Dendritic cell treated with granulocyte-macrophage colony-stimulating factor and Interleukin-4, amounts not matched to agents 40 ng/mL and 50 ng/mL, for 4 days (primary cell): Measurements from ENCODE around the gene EPHB6.

Source experiments
- H3K27ac Mint-ChIP-seq: one replicate; pipeline ENCODE4 v1.8.0; 2022; ENCODE audit warnings: mild to moderate bottlenecking, mixed read lengths
- H3K27me3 Mint-ChIP-seq: one replicate; pipeline ENCODE4 v1.8.0; 2022; ENCODE audit warnings: mild to moderate bottlenecking, mixed read lengths
- H3K36me3 Mint-ChIP-seq: one replicate; pipeline ENCODE4 v1.8.0; 2022; ENCODE audit warnings: low read depth, mixed read lengths
- H3K4me1 Mint-ChIP-seq: one replicate; pipeline ENCODE4 v1.8.0; 2022; ENCODE audit warnings: low read depth, mixed read lengths
- H3K4me3 Mint-ChIP-seq: one replicate; pipeline ENCODE4 v1.8.0; 2022; ENCODE audit warnings: mild to moderate bottlenecking, moderate library complexity, mixed read lengths
- H3K9me3 Mint-ChIP-seq: one replicate; pipeline ENCODE4 v1.8.0; 2022; ENCODE audit warnings: mixed read lengths
- intact Hi-C: fragments of 100-400 bp; cut with micrococcal nuclease; formaldehyde crosslinking; loops from one replicate; pipeline ENCODE4 v1.15.0; 2022

The EPHB6 gene

DNA sequence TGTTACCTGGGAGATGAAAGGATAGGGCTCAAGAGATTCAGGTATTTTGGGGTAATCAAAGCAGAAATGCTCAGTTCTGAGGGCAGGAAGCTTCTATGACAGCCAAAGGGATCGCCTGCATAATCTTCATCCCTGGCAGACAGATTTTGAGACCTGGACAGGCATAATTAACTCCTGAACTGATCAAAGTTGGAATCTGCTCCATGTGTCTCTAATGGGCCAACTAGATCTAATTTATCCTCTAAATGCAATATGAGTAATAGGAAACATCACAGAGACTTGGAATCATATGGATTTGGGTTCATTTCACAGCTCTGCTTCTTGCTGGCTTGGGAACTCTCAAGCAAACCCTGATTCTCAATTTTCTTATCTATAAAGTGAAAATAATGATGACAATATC lies 41.2 kb upstream of the EPHB6 start:
- Mint-ChIP-seq H3K9me3 (no peaks in the 10 kb centered on the region), H3K27ac (no peak overlapping the region), H3K4me1 (no peaks in the 10 kb centered on the region), H3K27me3 (peaks cover 19% of the 10 kb centered on the region), H3K4me3 (no peak overlapping the region), H3K36me3 (no peaks in the 10 kb centered on the region)
- intact Hi-C loops = loop anchor here (5.0 to 10.0 kb wide), 2 partner anchors 161 to 279 kb away; no protein-coding TSS in a partner anchor

DNA sequence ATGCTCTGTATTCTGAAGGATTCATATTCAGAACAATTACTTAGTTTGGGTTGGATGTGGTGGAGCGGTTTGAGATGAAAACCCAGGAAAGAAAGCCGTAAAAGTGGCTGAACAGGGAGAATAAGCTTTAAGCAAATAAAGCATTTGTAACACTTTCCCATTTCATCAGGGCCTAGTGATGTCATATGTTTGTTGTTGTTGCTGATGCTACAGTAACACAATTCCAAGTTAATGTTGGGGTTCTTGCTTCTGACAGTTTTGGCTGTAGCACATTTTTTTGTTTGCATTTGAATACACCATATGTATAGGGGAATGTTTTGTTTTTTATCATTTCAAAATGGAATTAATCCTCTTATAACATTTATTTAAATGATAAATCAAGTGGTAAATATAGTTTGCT lies 40.4 kb upstream of the EPHB6 start:
- H3K4me1 Mint-ChIP-seq = no peaks in the 10 kb centered on the region
- H3K4me3 Mint-ChIP-seq = no peak overlapping the region
- no peaks in the 10 kb centered on the region for H3K36me3 Mint-ChIP-seq
- intact Hi-C loops = loop anchor here (5.0 to 10.0 kb wide), 2 partner anchors 162 to 280 kb away; no protein-coding TSS in a partner anchor
- H3K9me3 Mint-ChIP-seq = no peaks in the 10 kb centered on the region
- H3K27me3 Mint-ChIP-seq = peaks cover 12% of the 10 kb centered on the region
- H3K27ac Mint-ChIP-seq = no peak overlapping the region

DNA sequence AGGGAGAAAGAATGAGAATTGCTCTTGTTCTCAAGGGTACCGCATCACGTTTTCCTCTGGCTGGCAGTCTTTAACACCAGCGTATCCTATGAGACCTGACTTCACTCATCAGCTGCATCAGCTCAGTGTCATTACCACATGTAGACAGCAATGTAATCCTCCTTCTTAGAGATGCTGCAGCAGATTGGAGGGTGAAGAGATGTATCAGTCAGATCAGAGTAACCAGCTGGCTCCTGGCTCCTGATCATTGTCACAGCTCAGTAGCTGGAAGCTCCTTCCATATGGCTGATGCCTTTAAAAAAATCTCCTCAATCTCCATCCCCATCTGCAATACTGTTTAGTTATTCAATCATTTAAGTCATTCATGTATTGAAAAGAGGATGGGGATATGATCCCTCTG lies 39.7 kb upstream of the EPHB6 start:
- H3K4me3 Mint-ChIP-seq = no peak overlapping the region
- H3K27ac Mint-ChIP-seq = no peak overlapping the region
- no peaks in the 10 kb centered on the region for H3K9me3 Mint-ChIP-seq
- intact Hi-C loops = loop anchor here (10.0 kb wide), 1 partner anchor 280 kb away; no protein-coding TSS in a partner anchor
- H3K4me1 Mint-ChIP-seq = no peaks in the 10 kb centered on the region
- peaks cover 10% of the 10 kb centered on the region for H3K27me3 Mint-ChIP-seq
- H3K36me3 Mint-ChIP-seq = no peaks in the 10 kb centered on the region

DNA sequence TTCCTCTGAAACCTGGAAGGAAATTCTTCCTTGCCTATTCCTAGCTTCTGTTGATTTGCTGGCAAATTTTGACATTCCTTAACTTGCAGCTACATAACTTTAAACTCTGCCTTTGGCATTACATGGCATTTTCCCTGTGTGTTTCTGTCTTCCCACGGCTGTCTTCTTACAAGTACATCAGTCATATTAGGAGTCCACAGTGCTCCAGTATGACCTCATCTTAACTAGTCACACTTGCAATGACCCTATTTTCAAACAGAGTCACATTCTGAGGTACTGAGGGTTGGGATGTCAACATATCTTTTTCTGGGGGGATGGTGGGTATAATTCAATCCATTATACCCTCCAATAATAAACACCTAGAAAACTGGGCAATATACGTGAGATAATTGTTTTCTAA lies 37.4 kb upstream of the EPHB6 start:
- Mint-ChIP-seq H3K27me3 (peaks cover 10% of the 10 kb centered on the region), H3K36me3 (no peaks in the 10 kb centered on the region), H3K4me3 (no peak overlapping the region), H3K4me1 (no peaks in the 10 kb centered on the region), H3K9me3 (no peaks in the 10 kb centered on the region), H3K27ac (no peak overlapping the region)
- intact Hi-C loops = loop anchor here (10.0 kb wide), 1 partner anchor 283 kb away; no protein-coding TSS in a partner anchor

DNA sequence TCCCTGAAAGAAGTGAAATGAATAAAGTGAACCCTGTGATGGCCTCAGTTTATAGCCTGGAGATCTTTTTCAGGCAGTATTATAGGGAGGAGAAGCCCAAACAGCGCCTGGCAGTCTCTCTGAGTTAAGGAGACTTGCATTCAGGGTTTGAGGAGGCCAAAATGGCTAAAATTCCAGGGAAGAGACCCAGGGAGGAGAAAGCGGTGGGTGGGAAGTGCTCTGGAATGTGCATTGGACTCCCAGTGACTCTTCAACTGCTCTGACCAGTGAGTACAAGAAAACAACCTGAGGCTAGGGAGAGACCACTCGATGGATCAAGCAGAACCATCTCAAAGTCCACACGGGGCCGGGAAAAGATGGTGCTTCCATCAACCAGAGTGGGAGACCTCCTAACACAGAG lies 35.3 kb upstream of the EPHB6 start:
- Mint-ChIP-seq H3K36me3 (no peaks in the 10 kb centered on the region), H3K4me3 (no peak overlapping the region), H3K4me1 (no peaks in the 10 kb centered on the region), H3K27me3 (peaks cover 7% of the 10 kb centered on the region), H3K9me3 (no peaks in the 10 kb centered on the region), H3K27ac (no peak overlapping the region)
- intact Hi-C loops = loop anchor here (10.0 kb wide), 1 partner anchor 285 kb away; no protein-coding TSS in a partner anchor

DNA sequence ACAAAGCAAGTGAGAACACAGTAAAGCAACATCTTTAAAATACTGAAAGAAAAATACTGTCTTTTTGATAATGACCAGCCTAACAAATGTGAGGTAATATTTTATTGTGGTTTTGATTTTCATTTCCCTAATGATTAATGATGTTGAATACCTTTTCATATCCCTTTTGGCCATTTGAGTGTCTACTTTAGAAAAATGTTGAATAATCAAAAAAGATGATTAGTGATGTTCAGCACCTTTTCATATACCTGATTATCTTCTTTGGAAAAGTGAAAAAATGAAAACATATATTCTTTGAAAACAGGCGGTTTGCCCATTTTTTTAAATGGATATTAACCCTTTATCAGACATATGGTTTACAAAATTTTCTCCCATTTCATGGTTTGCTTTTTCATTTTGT lies 32.2 kb upstream of the EPHB6 start:
- H3K36me3 Mint-ChIP-seq = no peaks in the 10 kb centered on the region
- H3K4me3 Mint-ChIP-seq = no peak overlapping the region
- intact Hi-C loops = no loop called here
- H3K9me3 Mint-ChIP-seq = no peaks in the 10 kb centered on the region
- H3K27ac Mint-ChIP-seq = no peak overlapping the region
- H3K27me3 Mint-ChIP-seq = peaks cover 2% of the 10 kb centered on the region
- H3K4me1 Mint-ChIP-seq = no peaks in the 10 kb centered on the region

DNA sequence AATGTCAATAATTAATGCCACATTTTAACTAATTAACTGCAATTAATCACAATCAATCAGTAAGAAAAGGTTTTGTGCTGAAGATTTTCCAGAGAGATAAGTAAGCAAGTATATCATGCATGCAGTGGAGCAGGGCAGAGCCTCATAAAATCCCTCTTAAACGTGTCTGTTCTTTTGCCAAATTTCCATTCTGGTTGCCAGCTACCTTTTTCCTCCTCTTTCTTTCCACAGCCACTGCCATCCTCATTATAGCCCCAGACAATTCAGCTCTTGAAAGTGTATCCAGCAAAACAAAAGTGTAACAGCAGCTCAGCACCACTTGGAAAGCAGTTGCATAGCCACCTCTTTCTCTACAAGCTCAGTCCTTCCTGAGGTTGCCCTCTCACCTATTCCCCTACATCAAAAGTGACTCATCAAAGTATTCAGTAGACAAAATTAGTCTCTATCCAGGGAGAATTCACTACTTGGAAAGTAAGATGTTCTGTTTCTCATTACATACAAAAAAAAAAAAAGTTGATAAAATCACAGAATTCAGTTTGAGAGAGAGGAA lies 26.9 kb upstream of the EPHB6 start:
- no peaks in the 10 kb centered on the region for H3K36me3 Mint-ChIP-seq
- intact Hi-C loops = no loop called here
- peaks cover 8% of the 10 kb centered on the region for H3K4me1 Mint-ChIP-seq
- no peak overlapping the region for H3K27ac Mint-ChIP-seq
- H3K9me3 Mint-ChIP-seq = no peaks in the 10 kb centered on the region
- no peaks in the 10 kb centered on the region for H3K27me3 Mint-ChIP-seq
- no peak overlapping the region for H3K4me3 Mint-ChIP-seq

DNA sequence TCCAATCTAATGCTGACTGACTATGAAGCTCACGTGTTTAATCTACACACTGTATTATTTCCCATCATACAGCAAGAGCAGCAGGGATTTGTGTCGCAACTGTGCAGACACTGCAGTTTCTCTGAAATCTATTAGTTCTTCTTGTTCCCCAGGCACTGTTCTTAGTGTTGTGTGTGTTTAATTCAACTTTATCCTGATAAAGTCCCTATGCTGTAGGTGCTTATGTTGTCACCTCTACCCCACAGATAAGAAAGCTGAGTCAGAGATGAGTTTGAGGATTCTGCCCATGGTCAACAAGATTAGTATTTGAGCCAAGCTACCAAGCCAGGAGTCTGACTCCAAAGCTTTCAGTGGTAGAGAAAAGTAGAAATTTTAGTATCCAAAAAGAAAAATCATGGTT lies 22.5 kb upstream of the EPHB6 start:
- Mint-ChIP-seq H3K4me1 (peaks cover 13% of the 10 kb centered on the region), H3K4me3 (no peak overlapping the region), H3K27me3 (no peaks in the 10 kb centered on the region), H3K9me3 (no peaks in the 10 kb centered on the region), H3K27ac (no peak overlapping the region), H3K36me3 (no peaks in the 10 kb centered on the region)
- intact Hi-C loops = no loop called here

DNA sequence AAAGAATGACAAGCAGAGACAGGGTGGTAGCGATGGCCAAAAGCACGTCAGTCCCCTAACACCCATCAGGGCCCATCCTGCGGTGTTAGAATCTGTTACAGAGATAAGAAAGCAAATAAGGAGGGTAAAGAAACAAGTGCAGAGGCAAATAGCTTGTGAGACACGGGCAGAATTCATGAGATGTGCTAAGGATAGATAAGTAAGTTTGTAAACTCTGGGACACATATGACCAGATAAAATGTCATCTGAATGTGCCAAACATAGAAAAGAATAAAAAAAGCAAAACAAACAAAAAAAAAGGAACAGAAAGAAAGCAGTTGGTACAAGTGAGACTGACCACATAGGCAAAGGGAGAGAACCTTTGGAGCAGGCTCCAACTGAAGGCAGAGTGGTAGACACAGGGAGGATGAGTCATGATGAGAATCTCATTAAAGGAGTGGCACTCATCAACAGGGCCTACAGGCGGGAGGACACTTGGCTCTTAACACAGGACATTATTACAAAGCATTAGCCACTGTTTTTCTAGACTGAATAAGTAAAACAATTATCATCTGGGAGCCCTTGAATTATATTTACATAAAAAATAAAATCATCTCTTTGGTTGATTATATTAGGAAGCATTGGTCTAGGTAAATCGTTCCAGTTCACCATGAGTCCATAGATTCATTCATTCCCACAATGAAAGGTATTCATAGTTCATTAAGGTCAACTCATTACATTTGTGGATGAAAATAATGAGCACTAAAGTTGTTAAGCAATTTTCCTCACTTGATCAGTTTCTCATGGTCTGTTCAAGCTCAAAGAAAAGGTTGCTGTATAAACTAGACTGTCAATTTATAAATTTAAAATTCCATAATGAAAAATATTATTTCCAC lies 21.5 kb upstream of the EPHB6 start:
- no peaks in the 10 kb centered on the region for H3K27me3 Mint-ChIP-seq
- no peaks in the 10 kb centered on the region for H3K9me3 Mint-ChIP-seq
- H3K4me1 Mint-ChIP-seq = peaks cover 13% of the 10 kb centered on the region
- intact Hi-C loops = no loop called here
- H3K36me3 Mint-ChIP-seq = no peaks in the 10 kb centered on the region
- H3K4me3 Mint-ChIP-seq = no peak overlapping the region
- peak overlapping the region; percentile 4 for H3K27ac Mint-ChIP-seq

DNA sequence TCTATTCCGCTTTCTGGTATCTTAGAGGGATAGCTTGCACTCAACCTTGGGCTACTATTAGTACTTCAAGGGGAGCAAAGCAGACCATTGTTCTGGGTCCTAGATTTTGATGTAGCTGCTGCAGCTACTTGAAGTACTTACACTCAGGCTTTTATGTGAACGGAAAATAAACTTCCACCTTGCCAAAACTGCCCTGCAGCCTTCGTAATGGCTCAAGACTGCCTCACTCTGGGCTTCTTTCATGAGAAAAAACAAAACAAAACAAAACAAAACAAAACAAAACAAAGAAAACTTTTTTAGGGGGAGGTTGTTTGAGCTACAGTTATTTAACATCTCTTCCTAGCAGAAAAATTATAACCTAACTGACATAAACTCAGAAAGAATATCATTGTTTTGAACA lies 19.4 kb upstream of the EPHB6 start:
- Mint-ChIP-seq H3K4me3 (no peak overlapping the region), H3K27ac (no peak overlapping the region), H3K9me3 (no peaks in the 10 kb centered on the region), H3K36me3 (no peaks in the 10 kb centered on the region), H3K27me3 (no peaks in the 10 kb centered on the region), H3K4me1 (peaks cover 13% of the 10 kb centered on the region)
- intact Hi-C loops = no loop called here

DNA sequence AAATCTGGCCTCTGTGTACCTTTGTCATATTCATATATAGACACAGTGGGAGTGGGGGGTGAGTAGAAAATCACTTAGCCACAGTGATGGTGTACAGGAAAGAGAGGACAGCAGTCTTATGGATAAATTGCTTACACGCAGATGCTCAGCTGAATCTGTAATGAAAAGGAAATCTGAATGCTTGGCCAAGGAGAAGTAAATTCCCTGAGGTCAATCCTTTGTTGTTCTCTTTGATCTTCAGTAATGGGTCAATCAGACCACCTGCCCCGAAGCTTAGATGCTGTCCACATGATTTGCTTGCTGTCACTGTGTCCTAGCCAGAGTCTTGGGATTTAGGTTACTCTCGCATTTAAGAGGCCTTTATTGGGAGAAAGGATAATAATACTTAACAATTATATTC lies 18.4 kb upstream of the EPHB6 start:
- no peak overlapping the region for H3K4me3 Mint-ChIP-seq
- no peak overlapping the region for H3K27ac Mint-ChIP-seq
- no peaks in the 10 kb centered on the region for H3K27me3 Mint-ChIP-seq

DNA sequence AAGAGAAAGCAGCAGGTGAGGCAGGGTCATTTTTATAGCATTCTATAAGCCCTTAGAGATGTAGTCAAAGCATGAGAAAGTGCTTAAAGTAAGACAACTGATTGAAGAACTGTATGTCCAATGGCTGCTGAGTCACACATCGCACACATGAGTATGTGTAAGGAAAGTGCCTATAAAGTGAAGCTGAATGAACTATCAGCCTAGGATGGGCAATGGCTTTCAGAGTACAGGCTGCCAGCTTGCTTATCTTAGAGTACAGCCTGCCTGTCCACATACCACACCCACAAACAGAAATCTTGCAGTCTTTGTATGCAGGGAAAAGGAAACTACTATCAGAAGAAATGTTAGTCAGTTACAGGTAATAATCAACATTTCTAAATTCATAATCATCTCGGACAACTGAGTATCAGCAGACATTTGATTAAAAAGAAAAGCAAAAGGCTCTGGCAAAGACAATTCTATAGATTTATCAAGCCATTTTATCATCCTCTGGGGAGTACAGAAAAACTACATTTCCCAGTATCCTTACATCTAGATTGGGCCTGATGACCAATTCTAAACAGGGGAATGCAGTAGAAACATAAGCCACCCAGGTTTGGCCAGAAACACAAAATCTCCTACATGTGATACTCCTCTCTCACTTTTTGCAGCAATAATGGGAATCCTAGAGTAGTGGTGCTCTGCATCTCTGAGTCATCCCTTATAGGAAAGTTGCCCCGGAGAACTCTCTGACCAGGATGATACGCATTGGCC lies 16.2 kb upstream of the EPHB6 start:
- Mint-ChIP-seq H3K27ac (no peak overlapping the region), H3K36me3 (no peaks in the 10 kb centered on the region), H3K9me3 (no peaks in the 10 kb centered on the region), H3K4me3 (no peak overlapping the region), H3K4me1 (no peaks in the 10 kb centered on the region), H3K27me3 (no peaks in the 10 kb centered on the region)
- intact Hi-C loops = no loop called here

More for the DNA sequence above, 18.4 kb upstream of the EPHB6 start:
- intact Hi-C loops = no loop called here
- Mint-ChIP-seq H3K36me3 (no peaks in the 10 kb centered on the region), H3K9me3 (no peaks in the 10 kb centered on the region), H3K4me1 (peaks cover 10% of the 10 kb centered on the region)

DNA sequence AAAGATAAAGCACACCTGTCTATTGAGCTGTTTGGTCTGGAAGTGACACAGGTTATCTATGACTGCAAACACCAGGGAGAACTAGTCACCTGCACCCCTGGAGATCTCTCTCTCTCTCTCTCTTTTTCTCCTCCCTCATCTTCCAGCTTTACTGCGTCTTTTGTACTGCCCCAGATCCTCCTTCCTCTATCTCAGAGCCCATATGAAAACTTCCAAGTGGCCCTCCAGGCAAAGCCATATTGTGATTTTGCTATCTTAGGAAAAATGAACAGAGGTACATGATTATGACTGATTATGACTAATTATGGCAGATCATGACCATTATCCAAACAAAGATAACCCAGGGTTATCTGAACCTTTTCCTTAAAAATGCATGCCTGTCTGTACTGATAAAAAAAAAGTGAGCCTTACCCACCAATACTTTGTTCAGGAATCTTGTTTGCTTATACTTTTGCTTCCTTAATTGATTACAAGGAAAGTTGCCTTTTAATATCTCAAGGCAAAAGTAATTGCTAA lies 12.6 kb upstream of the EPHB6 start:
- H3K9me3 Mint-ChIP-seq = no peaks in the 10 kb centered on the region
- H3K4me3 Mint-ChIP-seq = no peak overlapping the region
- H3K27me3 Mint-ChIP-seq = no peaks in the 10 kb centered on the region
- H3K4me1 Mint-ChIP-seq = no peaks in the 10 kb centered on the region
- intact Hi-C loops = no loop called here
- H3K27ac Mint-ChIP-seq = no peak overlapping the region
- no peaks in the 10 kb centered on the region for H3K36me3 Mint-ChIP-seq

DNA sequence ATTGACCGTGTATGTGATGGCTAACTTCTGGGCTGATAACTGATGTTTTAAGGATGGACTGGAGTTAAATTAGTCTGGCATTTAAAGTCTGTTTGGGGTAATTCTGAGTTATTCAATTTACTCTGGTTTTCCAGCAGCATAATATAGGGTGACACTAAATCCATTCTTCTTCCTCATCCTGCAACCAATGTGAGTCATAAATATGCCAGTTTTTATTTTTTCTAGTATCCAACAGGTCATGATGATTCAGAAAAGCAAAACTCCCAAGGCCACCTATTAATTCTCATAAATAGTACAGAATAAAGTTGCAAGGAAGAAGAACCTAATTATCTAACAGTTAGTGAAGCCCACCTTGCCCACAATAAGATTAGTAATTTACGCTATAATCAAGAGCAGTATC lies 7.5 kb upstream of the EPHB6 start:
- intact Hi-C loops = no loop called here
- H3K27ac Mint-ChIP-seq = no peak overlapping the region

More for the DNA sequence above, 7.5 kb upstream of the EPHB6 start:
- Mint-ChIP-seq H3K4me3 (no peak overlapping the region), H3K9me3 (no peaks in the 10 kb centered on the region), H3K36me3 (no peaks in the 10 kb centered on the region), H3K4me1 (peaks cover 5% of the 10 kb centered on the region), H3K27me3 (no peaks in the 10 kb centered on the region)
